Glomerular visceral epithelial cell (primary cell): ENCODE measurements around the gene NXF2B.
"Not testable (repeated sequence)": the region's sequence is repeated elsewhere in the genome, so short reads cannot be mapped to it uniquely, and the experiment has no call there.

Experiments used
- DNase-seq: peaks from one replicate; pipeline ENCODE4 v3.0.0-alpha.2; 2016; ENCODE audit errors: extremely low spot score

The NXF2B gene

GRCh38 chrX:102439908-102440307, at the start of gene NXF2B:
TSS of gene NXF2B (minus strand) at chrX:102440008. CDS start at chrX:102380036, 59,972 bp downstream.
- DNase-seq: not testable (repeated sequence)

GRCh38 chrX:102478765-102479164, 39.0 kb upstream of the NXF2B start:
- not testable (repeated sequence) for DNase-seq

- DNase-seq: not testable (repeated sequence)
These were observed 32.0 kb upstream of the NXF2B start, which contains the start of gene TCP11X2 for GRCh38 chrX:102471762-102472220. TSS of gene TCP11X2 (minus strand) at chrX:102471812.

GRCh38 chrX:102470215-102470614, 30.4 kb upstream of the NXF2B start:
- not testable (repeated sequence) for DNase-seq

GRCh38 chrX:102458615-102459014, 18.8 kb upstream of the NXF2B start:
- not testable (repeated sequence) for DNase-seq

GRCh38 chrX:102414493-102414892, 25.3 kb downstream of the NXF2B start:
- DNase-seq: not testable (repeated sequence)

GRCh38 chrX:102345916-102346315, 93.9 kb downstream of the NXF2B start:
- peak; percentile 27 for DNase-seq

- no peak for DNase-seq
These were observed 97.9 kb downstream of the NXF2B start for GRCh38 chrX:102341867-102342266.

- no peak for DNase-seq
These were observed 100.2 kb downstream of the NXF2B start for GRCh38 chrX:102339312-102340298.

- DNase-seq: no peak
These were observed 101.6 kb downstream of the NXF2B start for GRCh38 chrX:102338162-102338561.
